ENCODE data around the gene TMEM108. TPM values are rescaled to one million over a fixed set of nuclear protein-coding genes. Genes with fewer than 3 reads are reported as not detected.

The TMEM108 gene
- polyA plus RNA-seq, 1 donor from 2014 or later, result 2.1 TPM

DNA sequence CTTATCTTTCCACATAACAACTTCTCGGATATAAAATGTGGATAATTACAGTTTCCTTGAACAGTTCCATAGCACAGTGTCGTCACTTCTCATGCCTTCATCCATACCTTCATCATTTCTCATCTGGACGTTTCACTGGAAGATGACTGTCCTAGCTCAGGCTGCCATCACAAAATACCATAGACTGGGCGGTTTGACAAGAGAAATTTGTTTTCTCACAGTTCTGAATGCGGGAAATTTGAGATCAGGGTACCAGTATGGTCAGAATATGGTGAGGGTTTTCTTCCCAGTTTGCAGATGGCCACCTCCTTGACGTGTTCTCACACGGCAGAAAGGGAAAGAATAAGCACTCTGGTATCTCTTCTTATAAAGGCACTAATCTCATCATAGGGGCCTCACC lies 42.8 kb downstream of the TMEM108 start:
- H2AFZ ChIP-seq (ENCODE audit: low read depth, low read length), result no peak overlapping the region
- H3K79me2 ChIP-seq (replicated peaks; ENCODE audit: insufficient read depth, low read length), result no peaks in the 10 kb centered on the region
- no peaks in the 10 kb centered on the region for H3K27me3 ChIP-seq (ENCODE audit: insufficient read depth, low read depth, low read length)
- no peak overlapping the region for H3K4me3 ChIP-seq (ENCODE audit: low read length)
- no peaks in the 10 kb centered on the region for H3F3A ChIP-seq (ENCODE audit: insufficient read depth, low read length, poor library complexity, severe bottlenecking)
- H3K36me3 ChIP-seq (ENCODE audit: insufficient read depth, low read length), result no peaks in the 10 kb centered on the region
- no peaks in the 10 kb centered on the region for H3K9me2 ChIP-seq (ENCODE audit: insufficient read depth, low read length)
- no peak for TF ChIP-seq EP300 (conservative IDR thresholded peaks at IDR 0.05; ENCODE audit: poor library complexity, severe bottlenecking)
- no peak overlapping the region for H3K4me2 ChIP-seq (ENCODE audit: low read length)
- H3K9ac ChIP-seq (ENCODE audit: low read length), result no peak overlapping the region
- H3K9me3 ChIP-seq (ENCODE audit: low read length), result no peaks in the 10 kb centered on the region
- no peak overlapping the region for H3K27ac ChIP-seq (ENCODE audit: low read length)
- H4K20me1 ChIP-seq (ENCODE audit: insufficient read depth), result no peaks in the 10 kb centered on the region

DNA sequence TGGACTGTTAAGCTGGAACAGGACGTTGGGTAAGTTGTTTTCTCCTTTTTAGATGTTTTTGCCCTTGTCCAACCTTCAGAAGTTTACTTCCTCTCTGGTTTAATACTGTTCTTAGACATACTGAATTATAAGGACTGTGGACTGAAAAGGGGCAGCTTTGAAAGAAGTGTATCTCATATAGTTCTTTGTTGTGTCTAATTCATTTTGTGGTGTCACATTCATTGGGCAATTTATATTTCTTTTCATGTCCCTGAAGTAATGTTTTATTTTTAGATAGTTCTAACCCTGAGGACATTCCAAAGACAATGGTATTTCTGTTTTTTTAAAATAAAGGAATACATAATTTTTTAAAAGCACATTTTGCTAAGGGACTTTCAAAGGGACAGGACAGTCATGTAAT lies 45.2 kb downstream of the TMEM108 start:
- no peaks in the 10 kb centered on the region for H3K9me3 ChIP-seq (ENCODE audit: low read length)
- H3K9me2 ChIP-seq (ENCODE audit: insufficient read depth, low read length), result no peaks in the 10 kb centered on the region
- H3K9ac ChIP-seq (ENCODE audit: low read length), result no peak overlapping the region
- no peaks in the 10 kb centered on the region for H3K36me3 ChIP-seq (ENCODE audit: insufficient read depth, low read length)
- H4K20me1 ChIP-seq (ENCODE audit: insufficient read depth), result no peaks in the 10 kb centered on the region
- no peak overlapping the region for H2AFZ ChIP-seq (ENCODE audit: low read depth, low read length)
- no peaks in the 10 kb centered on the region for H3K79me2 ChIP-seq (replicated peaks; ENCODE audit: insufficient read depth, low read length)
- H3K4me3 ChIP-seq (ENCODE audit: low read length), result no peak overlapping the region
- no peaks in the 10 kb centered on the region for H3F3A ChIP-seq (ENCODE audit: insufficient read depth, low read length, poor library complexity, severe bottlenecking)
- TF ChIP-seq POLR2AphosphoS5 (IDR thresholded peaks at IDR 0.05) (no peak), SMC3 (conservative IDR thresholded peaks at IDR 0.05; ENCODE audit: poor library complexity) (no peak)
- H3K27ac ChIP-seq (ENCODE audit: low read length), result no peak overlapping the region
- H3K4me2 ChIP-seq (ENCODE audit: low read length), result no peak overlapping the region
- no peaks in the 10 kb centered on the region for H3K27me3 ChIP-seq (ENCODE audit: insufficient read depth, low read depth, low read length)

DNA sequence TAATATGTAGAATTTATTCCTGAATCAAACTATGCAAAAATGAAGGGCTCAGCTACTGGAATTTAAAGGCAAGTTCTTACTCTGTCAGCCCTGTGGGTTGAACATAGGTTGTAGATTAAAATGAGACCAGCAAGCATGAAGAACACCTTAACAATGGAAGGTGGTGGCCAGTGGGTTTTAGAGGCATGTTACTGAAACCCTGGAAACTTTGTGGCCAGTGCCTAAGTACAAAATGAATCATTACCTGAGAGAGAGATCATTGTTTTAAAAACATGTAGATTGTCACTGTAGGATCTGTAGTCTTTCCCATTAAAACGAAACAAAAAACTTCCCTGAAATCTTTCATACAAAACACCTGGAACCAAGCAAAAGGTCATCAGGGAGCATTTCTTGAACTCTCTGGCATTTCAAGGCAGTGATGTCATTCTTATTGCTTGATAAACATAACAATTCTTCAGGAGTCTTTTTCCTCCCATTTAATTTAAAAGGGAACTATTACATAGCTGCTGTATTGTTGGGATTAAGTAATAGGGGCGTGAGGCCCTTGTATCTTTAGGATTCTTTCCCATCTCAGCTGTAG lies 51.8 kb downstream of the TMEM108 start:
- Histone ChIP-seq H3K36me3 (ENCODE audit: insufficient read depth, low read length) (no peaks in the 10 kb centered on the region), H3K79me2 (replicated peaks; ENCODE audit: insufficient read depth, low read length) (no peaks in the 10 kb centered on the region), H4K20me1 (ENCODE audit: insufficient read depth) (no peaks in the 10 kb centered on the region), H3K27ac (ENCODE audit: low read length) (no peak overlapping the region), H3F3A (ENCODE audit: insufficient read depth, low read length, poor library complexity, severe bottlenecking) (no peaks in the 10 kb centered on the region), H3K9me3 (ENCODE audit: low read length) (no peaks in the 10 kb centered on the region), H3K9me2 (ENCODE audit: insufficient read depth, low read length) (no peaks in the 10 kb centered on the region), H2AFZ (ENCODE audit: low read depth, low read length) (no peak overlapping the region), H3K27me3 (ENCODE audit: insufficient read depth, low read depth, low read length) (no peaks in the 10 kb centered on the region), H3K4me2 (ENCODE audit: low read length) (no peak overlapping the region), H3K9ac (ENCODE audit: low read length) (no peak overlapping the region), H3K4me3 (ENCODE audit: low read length) (no peak overlapping the region)
- no peak for TF ChIP-seq SMC3 (conservative IDR thresholded peaks at IDR 0.05; ENCODE audit: poor library complexity)
- TF ChIP-seq POLR2AphosphoS5 (IDR thresholded peaks at IDR 0.05), result no peak
- no peak for TF ChIP-seq EP300 (conservative IDR thresholded peaks at IDR 0.05; ENCODE audit: poor library complexity, severe bottlenecking)
- TF ChIP-seq, protein P1, sequence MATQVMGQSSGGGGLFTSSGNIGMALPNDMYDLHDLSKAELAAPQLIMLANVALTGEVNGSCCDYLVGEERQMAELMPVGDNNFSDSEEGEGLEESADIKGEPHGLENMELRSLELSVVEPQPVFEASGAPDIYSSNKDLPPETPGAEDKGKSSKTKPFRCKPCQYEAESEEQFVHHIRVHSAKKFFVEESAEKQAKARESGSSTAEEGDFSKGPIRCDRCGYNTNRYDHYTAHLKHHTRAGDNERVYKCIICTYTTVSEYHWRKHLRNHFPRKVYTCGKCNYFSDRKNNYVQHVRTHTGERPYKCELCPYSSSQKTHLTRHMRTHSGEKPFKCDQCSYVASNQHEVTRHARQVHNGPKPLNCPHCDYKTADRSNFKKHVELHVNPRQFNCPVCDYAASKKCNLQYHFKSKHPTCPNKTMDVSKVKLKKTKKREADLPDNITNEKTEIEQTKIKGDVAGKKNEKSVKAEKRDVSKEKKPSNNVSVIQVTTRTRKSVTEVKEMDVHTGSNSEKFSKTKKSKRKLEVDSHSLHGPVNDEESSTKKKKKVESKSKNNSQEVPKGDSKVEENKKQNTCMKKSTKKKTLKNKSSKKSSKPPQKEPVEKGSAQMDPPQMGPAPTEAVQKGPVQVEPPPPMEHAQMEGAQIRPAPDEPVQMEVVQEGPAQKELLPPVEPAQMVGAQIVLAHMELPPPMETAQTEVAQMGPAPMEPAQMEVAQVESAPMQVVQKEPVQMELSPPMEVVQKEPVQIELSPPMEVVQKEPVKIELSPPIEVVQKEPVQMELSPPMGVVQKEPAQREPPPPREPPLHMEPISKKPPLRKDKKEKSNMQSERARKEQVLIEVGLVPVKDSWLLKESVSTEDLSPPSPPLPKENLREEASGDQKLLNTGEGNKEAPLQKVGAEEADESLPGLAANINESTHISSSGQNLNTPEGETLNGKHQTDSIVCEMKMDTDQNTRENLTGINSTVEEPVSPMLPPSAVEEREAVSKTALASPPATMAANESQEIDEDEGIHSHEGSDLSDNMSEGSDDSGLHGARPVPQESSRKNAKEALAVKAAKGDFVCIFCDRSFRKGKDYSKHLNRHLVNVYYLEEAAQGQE (IDR thresholded peaks at IDR 0.05; ENCODE audit: borderline replicate concordance), result no peak
- no peak for TF ChIP-seq TAF1 (IDR thresholded peaks at IDR 0.05; ENCODE audit: low read depth)
- TF ChIP-seq EZH2 (IDR thresholded peaks at IDR 0.05; ENCODE audit: borderline replicate concordance, insufficient read depth, low read length, poor library complexity, severe bottlenecking), result no peak
- TF ChIP-seq MXI1 (conservative IDR thresholded peaks at IDR 0.05; ENCODE audit: poor library complexity, severe bottlenecking), result no peak
- TF ChIP-seq, protein P2, sequence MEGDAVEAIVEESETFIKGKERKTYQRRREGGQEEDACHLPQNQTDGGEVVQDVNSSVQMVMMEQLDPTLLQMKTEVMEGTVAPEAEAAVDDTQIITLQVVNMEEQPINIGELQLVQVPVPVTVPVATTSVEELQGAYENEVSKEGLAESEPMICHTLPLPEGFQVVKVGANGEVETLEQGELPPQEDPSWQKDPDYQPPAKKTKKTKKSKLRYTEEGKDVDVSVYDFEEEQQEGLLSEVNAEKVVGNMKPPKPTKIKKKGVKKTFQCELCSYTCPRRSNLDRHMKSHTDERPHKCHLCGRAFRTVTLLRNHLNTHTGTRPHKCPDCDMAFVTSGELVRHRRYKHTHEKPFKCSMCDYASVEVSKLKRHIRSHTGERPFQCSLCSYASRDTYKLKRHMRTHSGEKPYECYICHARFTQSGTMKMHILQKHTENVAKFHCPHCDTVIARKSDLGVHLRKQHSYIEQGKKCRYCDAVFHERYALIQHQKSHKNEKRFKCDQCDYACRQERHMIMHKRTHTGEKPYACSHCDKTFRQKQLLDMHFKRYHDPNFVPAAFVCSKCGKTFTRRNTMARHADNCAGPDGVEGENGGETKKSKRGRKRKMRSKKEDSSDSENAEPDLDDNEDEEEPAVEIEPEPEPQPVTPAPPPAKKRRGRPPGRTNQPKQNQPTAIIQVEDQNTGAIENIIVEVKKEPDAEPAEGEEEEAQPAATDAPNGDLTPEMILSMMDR (IDR thresholded peaks at IDR 0.05; ENCODE audit: poor library complexity, severe bottlenecking), result no peak
- no peak for TF ChIP-seq RAD21 (conservative IDR thresholded peaks at IDR 0.05)

All from neural cell (in vitro differentiated cells).